Measurements from ENCODE around the gene FOSL2. TPM values are rescaled to one million over a fixed set of nuclear protein-coding genes. Genes with fewer than 3 reads are reported as not detected.

Gene FOSL2
- total RNA-seq, 1 donor = 171 TPM

DNA sequence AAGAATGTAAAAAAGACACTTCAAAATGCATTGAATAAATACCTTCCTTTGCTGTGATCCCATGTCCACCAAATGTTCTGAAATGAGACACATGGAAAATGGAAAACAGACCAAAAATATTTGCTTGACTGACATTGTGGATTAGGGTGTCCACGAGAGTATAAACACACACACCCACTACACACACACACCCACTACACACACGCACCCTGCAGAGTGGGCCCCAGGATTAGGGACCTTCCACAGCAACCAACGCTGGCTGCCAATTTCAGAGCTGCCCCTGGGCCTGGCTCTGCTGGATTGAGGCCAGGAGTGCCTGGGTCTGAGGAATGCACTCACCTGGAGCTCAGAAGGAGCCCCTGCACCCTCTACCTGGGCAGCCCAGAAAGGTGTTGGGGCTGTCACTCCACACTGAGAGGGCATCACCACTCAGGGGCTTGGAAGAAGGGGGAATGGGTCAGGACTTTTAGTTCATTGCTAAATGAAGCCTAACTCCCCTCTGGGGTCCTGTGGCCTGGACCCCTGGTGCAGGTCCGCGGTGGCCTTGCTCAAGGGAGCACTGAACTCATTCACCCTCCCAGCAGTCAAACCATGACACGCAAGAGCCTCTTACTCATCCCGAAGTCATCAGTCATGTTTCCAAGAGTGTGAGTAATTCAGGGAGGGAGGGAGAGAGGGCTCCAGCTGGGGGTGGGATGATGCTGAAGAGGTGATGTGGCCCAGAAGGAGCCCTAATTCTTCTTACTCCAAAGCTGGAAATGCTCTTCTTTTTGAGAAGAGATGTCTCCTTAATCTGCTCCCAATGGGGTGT is 53.0 kb downstream of the FOSL2 start:
- Histone ChIP-seq H3K4me3 (ENCODE audit: low read length) (no peak overlapping the region), H3K9me3 (ENCODE audit: low read depth, low read length) (no peaks in the 10 kb centered on the region), H3K4me1 (ENCODE audit: insufficient read depth, low read length) (peaks cover 47% of the 10 kb centered on the region), H3K27me3 (ENCODE audit: insufficient read depth, low read length) (no peaks in the 10 kb centered on the region)

DNA sequence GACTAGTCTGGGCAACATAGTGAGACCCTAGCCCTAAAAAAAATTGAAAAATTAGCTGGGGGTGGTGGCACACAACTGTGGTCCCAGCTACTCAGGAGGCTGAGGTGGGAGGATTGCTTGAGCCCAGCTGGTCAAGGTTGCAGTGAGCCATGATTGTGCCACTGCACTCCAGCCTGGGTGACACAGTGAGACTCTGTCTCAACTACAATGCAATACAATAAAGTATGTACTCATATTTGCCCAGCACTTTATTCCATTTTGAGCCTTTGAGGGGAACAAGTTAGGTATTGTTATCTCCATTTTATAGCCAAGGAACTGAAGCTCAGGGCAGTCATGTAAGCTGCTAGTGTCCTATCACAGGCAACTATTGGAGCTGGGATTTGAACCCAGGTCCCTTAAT is 53.9 kb downstream of the FOSL2 start:
- Histone ChIP-seq H3K9me3 (ENCODE audit: low read depth, low read length) (no peaks in the 10 kb centered on the region), H3K4me3 (ENCODE audit: low read length) (no peak overlapping the region), H3K4me1 (ENCODE audit: insufficient read depth, low read length) (peaks cover 47% of the 10 kb centered on the region)

DNA sequence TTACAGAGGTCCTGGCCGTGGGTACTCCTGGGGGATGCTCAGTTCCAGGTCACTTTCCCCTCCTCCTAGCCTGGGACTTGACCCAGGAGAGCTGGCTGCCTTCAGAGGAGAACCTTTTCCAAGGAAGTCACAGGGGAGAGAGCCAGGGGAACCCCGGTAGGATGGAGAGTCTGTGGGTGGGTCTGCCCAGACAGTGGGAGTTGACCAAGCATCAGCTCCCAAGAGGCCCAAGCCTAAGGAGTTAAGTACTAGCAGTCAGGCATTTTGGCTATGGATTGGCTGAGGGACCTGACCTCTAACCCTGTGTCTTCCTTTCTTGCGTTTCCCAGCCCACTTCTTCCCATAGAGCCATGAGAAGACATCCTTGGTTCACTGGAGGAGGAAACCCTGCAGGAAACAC is 54.4 kb downstream of the FOSL2 start:
- no peaks in the 10 kb centered on the region for H3K9me3 ChIP-seq (ENCODE audit: low read depth, low read length)
- H3K27me3 ChIP-seq (ENCODE audit: insufficient read depth, low read length) = no peaks in the 10 kb centered on the region
- peaks cover 48% of the 10 kb centered on the region for H3K4me1 ChIP-seq (ENCODE audit: insufficient read depth, low read length)
- no peak overlapping the region for H3K4me3 ChIP-seq (ENCODE audit: low read length)

More for the DNA sequence above, 53.9 kb downstream of the FOSL2 start:
- H3K27me3 ChIP-seq (ENCODE audit: insufficient read depth, low read length) = no peaks in the 10 kb centered on the region

DNA sequence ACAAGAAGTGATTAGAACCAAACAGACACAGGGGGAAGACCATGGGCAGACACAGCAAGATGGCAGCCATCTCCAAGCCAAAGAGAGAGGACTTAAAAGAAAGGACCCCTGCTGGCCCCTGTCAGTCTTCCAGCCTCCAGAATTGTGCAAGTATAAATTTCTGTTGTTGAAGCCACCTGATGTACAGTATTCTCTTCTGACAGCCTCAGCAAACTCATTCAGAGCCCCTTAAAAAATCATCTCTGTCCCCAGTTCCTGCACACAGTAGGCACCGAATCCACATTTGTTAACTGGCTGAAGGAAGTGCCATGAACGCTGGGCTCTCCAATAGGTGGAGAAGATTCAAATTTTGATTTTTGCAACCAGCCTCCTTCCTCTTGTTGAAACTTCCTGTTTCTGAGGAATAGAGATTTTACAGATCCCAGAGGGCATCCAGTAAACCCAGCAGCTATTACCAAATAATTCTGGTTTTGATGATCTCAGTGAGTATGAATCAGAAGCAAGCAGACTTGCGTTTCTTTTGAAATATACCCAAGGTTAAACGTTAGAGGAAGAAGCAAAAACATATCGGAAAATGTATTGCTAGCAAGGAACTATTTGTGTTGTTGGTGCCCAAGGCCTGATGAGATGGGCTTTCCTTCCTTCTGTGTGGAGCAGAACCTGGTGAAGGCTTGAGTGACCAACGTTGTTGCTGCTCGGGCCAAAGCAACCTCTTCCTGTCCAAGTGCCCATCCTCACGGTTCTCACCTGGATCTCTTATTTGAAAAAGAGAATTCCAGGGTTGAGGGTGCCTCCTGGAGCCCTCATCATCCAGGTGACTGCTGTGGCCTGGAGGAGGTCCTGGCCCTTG is 55.5 kb downstream of the FOSL2 start:
- no peaks in the 10 kb centered on the region for H3K9me3 ChIP-seq (ENCODE audit: low read depth, low read length)
- H3K27me3 ChIP-seq (ENCODE audit: insufficient read depth, low read length) = no peaks in the 10 kb centered on the region
- no peak overlapping the region for H3K4me3 ChIP-seq (ENCODE audit: low read length)
- H3K4me1 ChIP-seq (ENCODE audit: insufficient read depth, low read length) = peaks cover 52% of the 10 kb centered on the region

DNA sequence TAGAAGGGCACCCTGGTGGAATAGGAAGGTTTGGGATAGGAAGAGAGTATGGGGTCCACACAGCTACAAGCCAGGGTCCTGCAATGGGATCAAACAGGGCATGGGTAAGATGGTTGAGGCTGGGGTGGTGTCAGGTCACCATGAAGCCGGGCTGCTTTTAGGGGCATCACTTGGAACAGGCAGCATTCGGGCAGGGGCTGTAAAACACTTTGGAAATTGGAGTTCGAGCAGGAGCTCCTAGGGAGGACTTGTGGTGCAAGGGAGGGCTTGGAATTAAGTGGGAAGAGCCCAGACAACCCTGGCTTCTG is 56.1 kb downstream of the FOSL2 start:
- H3K27me3 ChIP-seq (ENCODE audit: insufficient read depth, low read length) = no peaks in the 10 kb centered on the region
- no peak overlapping the region for H3K4me3 ChIP-seq (ENCODE audit: low read length)
- peaks cover 52% of the 10 kb centered on the region for H3K4me1 ChIP-seq (ENCODE audit: insufficient read depth, low read length)
- H3K9me3 ChIP-seq (ENCODE audit: low read depth, low read length) = no peaks in the 10 kb centered on the region

GRCh38 chr2:28449126-28449487 is 56.4 kb downstream of the FOSL2 start:
- Histone ChIP-seq H3K4me3 (ENCODE audit: low read length) (no peak overlapping the region), H3K9me3 (ENCODE audit: low read depth, low read length) (no peaks in the 10 kb centered on the region), H3K27me3 (ENCODE audit: insufficient read depth, low read length) (no peaks in the 10 kb centered on the region), H3K4me1 (ENCODE audit: insufficient read depth, low read length) (peaks cover 52% of the 10 kb centered on the region)

DNA sequence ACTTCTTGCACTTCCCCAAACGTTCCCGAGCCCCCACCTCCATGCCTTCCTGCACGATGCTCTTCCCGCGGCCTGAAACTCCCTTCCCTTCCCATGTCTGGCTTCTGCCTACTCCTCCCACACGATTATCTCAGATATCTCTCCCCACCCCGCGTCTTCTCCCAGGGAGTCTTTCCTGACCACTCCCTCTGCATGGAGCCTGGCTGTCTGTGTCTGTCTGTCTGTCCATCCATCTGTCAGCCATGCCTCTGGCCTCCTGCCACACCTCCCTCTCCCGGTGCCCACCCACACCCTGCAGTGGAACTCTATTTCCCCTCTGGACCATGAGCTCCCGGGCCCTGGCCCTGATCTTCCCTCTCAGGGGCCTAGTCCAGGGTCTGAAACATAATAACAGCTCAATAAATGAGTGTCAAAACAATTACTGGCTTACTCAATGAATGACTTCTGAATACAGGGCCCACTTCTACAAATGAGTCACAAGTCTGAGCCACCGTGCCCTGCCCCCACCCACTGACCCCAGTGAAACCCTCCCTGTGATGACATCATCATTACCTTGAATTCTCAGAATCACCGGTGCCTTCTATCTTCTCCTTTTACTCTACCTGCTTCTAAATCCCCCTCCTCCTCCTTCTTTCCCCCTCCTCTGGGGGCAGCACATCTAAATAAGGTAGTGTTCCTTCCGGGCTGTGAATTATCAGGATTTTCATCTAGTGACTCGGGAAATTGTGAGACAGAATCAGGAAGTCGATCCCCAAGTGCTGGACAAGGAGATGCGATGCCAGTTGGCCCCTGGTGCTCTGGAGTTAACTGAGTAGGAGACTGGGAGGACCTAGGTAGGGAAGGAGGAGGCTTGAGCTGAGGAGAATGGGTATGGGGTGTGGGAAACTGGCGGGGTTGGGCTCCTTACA is 57.1 kb downstream of the FOSL2 start:
- peaks cover 52% of the 10 kb centered on the region for H3K4me1 ChIP-seq (ENCODE audit: insufficient read depth, low read length)
- no peaks in the 10 kb centered on the region for H3K9me3 ChIP-seq (ENCODE audit: low read depth, low read length)
- H3K4me3 ChIP-seq (ENCODE audit: low read length) = no peak overlapping the region
- no peaks in the 10 kb centered on the region for H3K27me3 ChIP-seq (ENCODE audit: insufficient read depth, low read length)

DNA sequence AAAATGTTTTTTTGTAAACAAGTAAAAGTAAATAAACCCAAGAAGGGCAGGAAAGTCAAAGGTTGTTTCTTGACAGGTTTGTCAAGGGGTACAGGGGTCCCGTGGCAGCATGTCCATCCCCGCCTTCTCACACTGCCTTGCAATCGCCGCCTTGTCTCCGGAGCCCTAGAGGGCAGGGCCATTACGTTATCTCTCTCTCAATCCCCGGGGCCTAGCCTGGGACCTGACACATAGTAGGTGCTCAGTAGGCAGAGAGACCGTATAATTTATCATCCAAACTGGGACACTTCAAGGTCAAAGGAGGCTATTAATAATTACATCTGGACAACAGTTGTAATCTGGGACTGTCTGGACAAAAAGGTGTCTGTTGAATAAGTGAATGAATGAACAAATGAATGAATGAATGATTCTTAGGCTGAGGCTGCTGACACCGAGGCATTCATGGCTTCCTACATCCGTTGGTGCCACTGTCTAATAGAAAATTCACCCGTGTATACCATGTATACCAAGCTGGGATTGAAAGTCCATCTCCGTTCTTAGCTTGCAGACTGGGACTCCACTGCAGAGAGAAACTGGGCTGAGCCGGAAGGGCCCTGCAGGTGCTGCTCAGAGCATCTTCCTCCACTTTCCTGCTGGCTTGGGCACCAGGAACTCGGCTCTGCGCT is 58.4 kb downstream of the FOSL2 start:
- Histone ChIP-seq H3K27me3 (ENCODE audit: insufficient read depth, low read length) (no peaks in the 10 kb centered on the region), H3K4me1 (ENCODE audit: insufficient read depth, low read length) (peaks cover 44% of the 10 kb centered on the region), H3K9me3 (ENCODE audit: low read depth, low read length) (no peaks in the 10 kb centered on the region), H3K4me3 (ENCODE audit: low read length) (no peak overlapping the region)

- Histone ChIP-seq H3K4me1 (ENCODE audit: insufficient read depth, low read length) (peaks cover 37% of the 10 kb centered on the region), H3K27me3 (ENCODE audit: insufficient read depth, low read length) (no peaks in the 10 kb centered on the region), H3K9me3 (ENCODE audit: low read depth, low read length) (no peaks in the 10 kb centered on the region)
Observed at GRCh38 chr2:28451793-28452533, 59.3 kb downstream of the FOSL2 start.

DNA sequence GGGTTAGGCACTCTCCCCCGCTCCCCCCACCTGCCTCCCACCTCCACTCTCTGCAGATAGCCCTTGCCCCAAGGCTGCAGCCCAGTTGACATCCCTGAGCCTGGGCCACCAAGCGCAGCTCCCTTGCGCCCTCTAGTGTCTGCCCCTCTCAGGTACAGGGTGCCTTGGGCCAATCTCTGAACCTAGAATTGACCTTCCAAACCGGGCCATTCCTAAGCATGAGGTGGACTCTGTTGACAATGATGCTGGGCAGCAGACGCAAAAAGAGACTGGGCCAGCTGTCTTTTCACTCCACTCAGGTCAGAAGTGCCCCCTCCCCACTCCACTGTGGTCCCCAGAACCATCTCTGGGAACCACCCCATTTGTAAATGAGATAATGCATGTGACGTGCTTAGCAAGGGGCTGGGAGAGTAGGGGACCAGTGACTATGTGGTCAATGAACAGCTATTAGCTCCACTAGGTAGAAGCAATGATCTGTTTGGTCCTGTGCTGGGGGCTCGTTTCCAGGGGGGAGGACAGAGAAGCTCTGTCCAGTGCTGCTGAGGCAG is 60.0 kb downstream of the FOSL2 start:
- no peak overlapping the region for H3K4me3 ChIP-seq (ENCODE audit: low read length)
- H3K4me1 ChIP-seq (ENCODE audit: insufficient read depth, low read length) = peaks cover 31% of the 10 kb centered on the region
- H3K9me3 ChIP-seq (ENCODE audit: low read depth, low read length) = no peaks in the 10 kb centered on the region
- H3K27me3 ChIP-seq (ENCODE audit: insufficient read depth, low read length) = no peaks in the 10 kb centered on the region

More at GRCh38 chr2:28451793-28452533, 59.3 kb downstream of the FOSL2 start:
- no peak overlapping the region for H3K4me3 ChIP-seq (ENCODE audit: low read length)

GRCh38 chr2:28453396-28453795 is 60.7 kb downstream of the FOSL2 start:
- Histone ChIP-seq H3K4me3 (ENCODE audit: low read length) (no peak overlapping the region), H3K9me3 (ENCODE audit: low read depth, low read length) (no peaks in the 10 kb centered on the region), H3K4me1 (ENCODE audit: insufficient read depth, low read length) (peaks cover 25% of the 10 kb centered on the region), H3K27me3 (ENCODE audit: insufficient read depth, low read length) (no peaks in the 10 kb centered on the region)

DNA sequence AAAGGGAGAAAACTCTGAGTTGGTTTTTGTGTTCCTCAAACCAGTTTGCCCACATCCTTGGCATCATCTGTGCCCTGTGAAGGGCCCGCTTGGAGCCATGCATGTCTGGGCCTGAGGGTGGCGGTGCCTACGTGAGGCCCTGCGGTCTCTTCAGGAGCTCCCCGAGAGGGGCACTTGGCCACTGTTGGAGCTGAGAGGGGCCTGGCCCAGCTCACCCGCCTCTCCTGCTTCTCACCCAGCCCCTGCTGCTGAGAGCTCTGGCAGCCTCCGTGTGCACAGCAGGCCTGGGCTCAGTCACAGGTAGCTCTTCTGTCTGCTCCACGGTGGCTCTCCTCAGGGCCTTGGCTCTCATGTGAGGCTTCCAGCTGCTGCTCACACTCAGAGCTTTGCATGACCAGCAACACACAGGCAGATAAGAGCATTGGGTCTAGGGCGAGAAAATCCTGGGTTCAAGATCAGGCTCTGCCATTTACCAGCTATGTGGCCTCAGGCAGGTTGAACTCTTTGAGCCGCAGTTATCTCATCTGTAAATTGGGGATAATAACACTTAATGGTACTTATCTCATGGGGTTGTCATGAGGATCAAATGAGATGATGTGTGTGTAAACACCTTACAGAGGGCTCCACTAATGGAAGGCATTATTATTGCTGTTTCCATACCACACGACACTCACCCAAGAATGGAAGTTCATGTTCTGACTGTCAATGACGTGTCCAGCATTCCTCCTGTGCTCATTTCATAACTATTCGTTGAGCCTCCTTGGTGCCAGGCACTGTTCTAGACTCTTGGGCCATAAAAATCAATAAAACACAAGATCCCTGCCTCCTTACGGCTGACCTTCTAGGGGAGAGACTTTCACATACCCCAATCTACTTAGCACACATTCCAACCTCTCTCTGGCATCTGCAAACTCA is 61.6 kb downstream of the FOSL2 start:
- Histone ChIP-seq H3K27me3 (ENCODE audit: insufficient read depth, low read length) (no peaks in the 10 kb centered on the region), H3K4me1 (ENCODE audit: insufficient read depth, low read length) (peaks cover 16% of the 10 kb centered on the region), H3K4me3 (ENCODE audit: low read length) (no peak overlapping the region), H3K9me3 (ENCODE audit: low read depth, low read length) (no peaks in the 10 kb centered on the region)

DNA sequence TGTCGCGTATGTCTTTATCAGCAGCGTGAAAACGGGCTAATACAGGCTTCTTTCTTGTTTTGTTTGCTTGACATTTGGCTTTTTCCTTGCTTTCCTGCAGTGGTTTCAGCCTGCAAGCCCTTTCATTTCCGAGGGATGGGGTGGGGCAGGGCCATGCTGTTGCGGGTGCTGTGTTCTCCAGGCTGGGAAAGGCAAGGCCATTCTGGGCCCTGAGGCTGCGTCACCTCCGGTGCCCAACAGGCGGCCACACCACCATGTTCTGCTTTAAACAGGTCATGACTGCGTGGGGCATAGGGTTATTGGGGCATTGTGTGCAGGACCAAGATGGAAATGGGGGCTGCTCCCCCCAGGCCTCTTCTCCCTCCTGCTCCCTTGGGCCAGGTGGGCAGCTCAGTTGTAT is 64.6 kb downstream of the FOSL2 start:
- Histone ChIP-seq H3K4me3 (ENCODE audit: low read length) (no peak overlapping the region), H3K9me3 (ENCODE audit: low read depth, low read length) (no peaks in the 10 kb centered on the region), H3K4me1 (ENCODE audit: insufficient read depth, low read length) (peaks cover 7% of the 10 kb centered on the region), H3K27me3 (ENCODE audit: insufficient read depth, low read length) (no peaks in the 10 kb centered on the region)

Measured in mononuclear cell (primary cell).